ENCODE measurements around the gene HTR3E. TPM values are rescaled to one million over a fixed set of nuclear protein-coding genes. Genes with fewer than 3 reads are reported as not detected.
"Not testable (repeated sequence)": the region's sequence is repeated elsewhere in the genome, so short reads cannot be mapped to it uniquely, and the experiment has no call there.

The HTR3E gene
- total RNA-seq, 2 experiments from 2014 or later: not detected

DNA sequence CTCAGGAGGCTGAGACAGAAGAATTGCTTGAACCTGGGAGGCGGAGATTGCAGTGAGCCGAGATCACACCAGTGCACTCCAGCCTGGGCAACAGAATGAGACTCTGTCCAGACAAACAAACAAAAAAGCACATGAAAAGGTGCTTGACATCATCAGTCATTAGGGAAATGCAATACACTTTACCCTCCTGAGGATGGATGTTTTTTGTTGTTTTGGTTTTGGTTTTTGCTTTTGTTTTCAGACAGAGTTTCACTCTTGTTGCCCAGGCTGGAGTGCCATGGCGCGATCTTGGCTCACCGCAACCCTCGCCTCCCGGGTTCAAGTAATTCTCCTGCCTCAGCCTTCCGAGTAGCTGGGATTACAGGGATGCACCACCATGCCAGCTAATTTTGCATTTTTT, 24.2 kb downstream of the HTR3E start:
- ATAC-seq; H3K4me3 Mint-ChIP-seq; CTCF ChIA-PET; DNase-seq; POLR2A ChIA-PET; H3K4me1 Mint-ChIP-seq (ENCODE audit: low read depth); H3K9me3 Mint-ChIP-seq (ENCODE audit: insufficient read depth); H3K27ac Mint-ChIP-seq; H3K27me3 Mint-ChIP-seq (ENCODE audit: low read depth); H3K36me3 Mint-ChIP-seq (ENCODE audit: low read depth): not testable (repeated sequence)

- no peak overlapping the region for H3K4me3 Mint-ChIP-seq
- POLR2A ChIA-PET: no interaction called here
- DNase-seq: no peak
- H3K27me3 Mint-ChIP-seq (ENCODE audit: low read depth): no peaks in the 10 kb centered on the region
- no peaks in the 10 kb centered on the region for H3K36me3 Mint-ChIP-seq (ENCODE audit: low read depth)
- no peaks in the 10 kb centered on the region for H3K9me3 Mint-ChIP-seq (ENCODE audit: insufficient read depth)
- ATAC-seq: no peak
- no peak overlapping the region for H3K27ac Mint-ChIP-seq
- CTCF ChIA-PET: no interaction called here
- no peaks in the 10 kb centered on the region for H3K4me1 Mint-ChIP-seq (ENCODE audit: low read depth)
Measured at GRCh38 chr3:184126006-184126405, 29.1 kb downstream of the HTR3E start.

GRCh38 chr3:184129012-184129411, 32.1 kb downstream of the HTR3E start:
- DNase-seq: peak; percentile 41
- peak; percentile 62 for ATAC-seq
- CTCF ChIA-PET: interaction anchor here (0.6 to 0.7 kb wide), 2 partner anchors 8 to 302 kb away, joined by 3 read pairs; no protein-coding TSS in a partner anchor
- H3K27me3 Mint-ChIP-seq (ENCODE audit: low read depth): no peaks in the 10 kb centered on the region
- no peaks in the 10 kb centered on the region for H3K36me3 Mint-ChIP-seq (ENCODE audit: low read depth)
- H3K4me3 Mint-ChIP-seq: no peak overlapping the region
- H3K4me1 Mint-ChIP-seq (ENCODE audit: low read depth): peaks cover 3% of the 10 kb centered on the region
- POLR2A ChIA-PET: no interaction called here
- no peaks in the 10 kb centered on the region for H3K9me3 Mint-ChIP-seq (ENCODE audit: insufficient read depth)
- H3K27ac Mint-ChIP-seq: no peak overlapping the region

DNA sequence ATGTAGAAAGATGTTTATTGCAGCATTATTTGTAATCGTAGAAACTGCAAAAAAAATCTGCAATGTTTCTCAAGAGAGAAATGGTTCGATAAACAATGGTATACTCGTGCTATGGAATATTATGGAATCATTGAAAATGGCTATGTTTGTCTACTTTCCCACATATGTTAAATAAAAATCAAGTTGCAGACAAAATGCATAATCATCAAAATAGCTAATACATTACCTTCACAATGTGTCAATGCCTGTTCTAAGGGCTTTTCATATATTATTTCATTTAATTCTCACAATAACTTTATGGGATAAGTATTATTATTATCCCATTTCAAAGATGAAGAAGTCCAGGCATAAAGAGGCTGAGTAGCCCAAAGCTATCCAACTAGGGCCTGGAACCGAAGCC, 36.1 kb downstream of the HTR3E start:
- Mint-ChIP-seq H3K9me3 (ENCODE audit: insufficient read depth) (no peaks in the 10 kb centered on the region), H3K36me3 (ENCODE audit: low read depth) (peaks cover 14% of the 10 kb centered on the region), H3K27ac (no peak overlapping the region), H3K4me1 (ENCODE audit: low read depth) (peaks cover 28% of the 10 kb centered on the region), H3K4me3 (no peak overlapping the region), H3K27me3 (ENCODE audit: low read depth) (no peaks in the 10 kb centered on the region)
- ChIA-PET POLR2A (no interaction called here), CTCF (interaction anchor here (0.9 to 1.4 kb wide), 2 partner anchors 117 to 237 kb away, joined by 3 to 4 read pairs; partner anchors contain the start of gene EEF1AKMT4)
- DNase-seq (no peak), ATAC-seq (no peak)

- Mint-ChIP-seq H3K36me3 (ENCODE audit: low read depth) (peaks cover 19% of the 10 kb centered on the region), H3K4me1 (ENCODE audit: low read depth) (peaks cover 30% of the 10 kb centered on the region), H3K9me3 (ENCODE audit: insufficient read depth) (no peaks in the 10 kb centered on the region), H3K4me3 (peak overlapping the region; percentile 87), H3K27me3 (ENCODE audit: low read depth) (no peaks in the 10 kb centered on the region), H3K27ac (peak overlapping the region; percentile 88)
- ChIA-PET CTCF (interaction anchor here (1.1 to 2.6 kb wide), 6 partner anchors 40 to 249 kb away, joined by 3 to 11 read pairs (median 4); partner anchors contain the start of genes ABCC5, AP2M1 and EEF1AKMT4), POLR2A (interaction anchor here (0.7 to 1.1 kb wide), 3 partner anchors 22 to 27 kb away, joined by 3 read pairs; partner anchors contain the start of gene DVL3)
- DNase-seq (peak; percentile 51), ATAC-seq (peak; percentile 17)
Measured at GRCh38 chr3:184133840-184134745, 37.2 kb downstream of the HTR3E start.

DNA sequence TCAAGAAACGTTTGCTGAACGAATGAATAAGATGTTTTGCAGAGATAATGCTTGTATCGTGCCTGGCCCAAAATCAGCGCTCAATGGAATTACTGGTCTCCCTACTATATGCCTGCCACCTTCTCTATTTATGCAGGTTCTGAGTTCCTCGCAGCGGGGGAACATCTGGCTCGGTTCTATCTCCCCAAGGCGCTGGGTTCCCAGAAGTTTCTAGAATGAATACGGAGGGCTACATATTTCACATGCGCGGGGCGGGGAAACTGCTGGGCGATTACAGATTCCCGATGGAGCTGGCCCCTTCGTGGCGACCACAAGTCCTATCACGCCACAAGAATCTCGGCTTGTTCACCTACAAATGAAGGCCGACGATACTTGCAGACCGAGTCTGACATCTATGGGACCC, 37.9 kb downstream of the HTR3E start:
- Mint-ChIP-seq H3K27me3 (ENCODE audit: low read depth) (no peaks in the 10 kb centered on the region), H3K36me3 (ENCODE audit: low read depth) (peaks cover 19% of the 10 kb centered on the region), H3K27ac (peak overlapping the region; percentile 88), H3K4me1 (ENCODE audit: low read depth) (peaks cover 30% of the 10 kb centered on the region), H3K9me3 (ENCODE audit: insufficient read depth) (no peaks in the 10 kb centered on the region), H3K4me3 (peak overlapping the region; percentile 87)
- ChIA-PET POLR2A (interaction anchor here (0.6 to 1.4 kb wide), 4 partner anchors 10 to 51 kb away, joined by 3 to 10 read pairs (median 4); partner anchors contain the start of gene ABCF3), CTCF (interaction anchor here (1.1 to 2.6 kb wide), 6 partner anchors 40 to 249 kb away, joined by 3 to 11 read pairs (median 4); partner anchors contain the start of genes ABCC5, AP2M1 and EEF1AKMT4)
- DNase-seq (no peak), ATAC-seq (peak; percentile 22)

DNA sequence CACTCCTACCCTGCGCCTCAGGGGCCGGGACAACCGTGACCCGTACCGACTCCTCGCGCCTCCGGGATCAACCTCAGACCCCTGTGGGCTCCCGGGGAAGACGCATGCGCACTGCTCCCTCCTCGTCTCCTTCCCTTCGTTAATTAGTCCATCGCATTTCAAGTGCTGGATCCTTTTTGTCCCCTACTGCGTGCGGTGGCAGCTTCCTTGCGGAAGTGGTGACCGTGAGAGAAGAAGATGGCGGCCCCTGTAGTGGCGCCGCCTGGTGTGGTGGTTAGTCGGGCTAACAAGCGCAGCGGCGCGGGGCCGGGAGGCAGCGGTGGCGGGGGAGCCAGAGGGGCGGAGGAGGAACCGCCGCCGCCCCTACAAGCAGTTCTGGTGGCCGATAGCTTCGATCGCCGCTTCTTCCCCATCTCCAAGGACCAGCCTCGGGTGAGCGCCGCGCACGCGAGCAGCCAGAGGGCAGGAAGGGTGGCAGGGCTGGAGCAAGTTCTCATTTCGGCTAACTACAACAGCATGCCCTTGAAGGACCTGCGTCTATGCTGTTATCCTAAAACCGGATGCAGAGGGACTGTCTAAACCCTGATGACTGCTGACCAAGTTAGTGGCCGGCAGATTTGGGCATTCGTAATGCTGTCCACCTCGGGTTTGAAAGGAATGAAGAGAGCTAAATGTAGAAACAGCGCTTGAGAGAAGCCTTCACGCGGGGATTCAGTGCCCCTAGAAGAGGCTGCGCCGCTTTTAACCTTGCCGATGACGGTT, 38.5 kb downstream of the HTR3E start, which contains the start of gene EIF2B5:
EIF2B5 (plus strand) TSS at position 210 of the 762 bp plus-strand sequence; CDS start at position 238, 28 bp downstream.
- CTCF ChIA-PET: interaction anchor here (1.1 to 2.6 kb wide), 6 partner anchors 39 to 250 kb away, joined by 3 to 11 read pairs (median 4); partner anchors contain the start of genes ABCC5, AP2M1 and EEF1AKMT4
- peak; percentile 92 for ATAC-seq
- no peaks in the 10 kb centered on the region for H3K9me3 Mint-ChIP-seq (ENCODE audit: insufficient read depth)
- H3K36me3 Mint-ChIP-seq (ENCODE audit: low read depth): peaks cover 24% of the 10 kb centered on the region
- POLR2A ChIA-PET: interaction anchor here (0.6 to 1.4 kb wide), 4 partner anchors 9 to 51 kb away, joined by 3 to 10 read pairs (median 4); partner anchors contain the start of gene ABCF3
- H3K27me3 Mint-ChIP-seq (ENCODE audit: low read depth): no peaks in the 10 kb centered on the region
- DNase-seq: peak; percentile 90
- H3K4me1 Mint-ChIP-seq (ENCODE audit: low read depth): peaks cover 30% of the 10 kb centered on the region
- peak within 1 kb of the TSS; percentile 88 for H3K27ac Mint-ChIP-seq
- H3K4me3 Mint-ChIP-seq: peak within 1 kb of the TSS; percentile 87

DNA sequence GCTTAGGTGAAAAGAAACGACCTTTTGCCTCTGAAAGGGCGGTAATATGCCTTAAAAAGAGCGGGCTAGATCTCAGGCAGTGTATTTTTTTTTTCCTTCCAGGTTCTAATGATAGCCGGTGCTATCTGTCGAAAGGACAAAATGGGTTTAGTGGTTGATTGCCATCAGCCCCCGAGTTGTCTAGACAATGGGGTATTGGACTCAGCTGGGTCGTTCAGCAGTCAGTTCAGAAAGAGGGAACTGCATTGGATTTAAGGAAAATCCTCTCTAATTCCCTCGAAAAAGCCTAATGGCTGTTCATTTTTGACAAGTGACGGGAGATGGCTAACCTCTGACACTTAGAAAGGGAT, 39.0 kb downstream of the HTR3E start:
- Mint-ChIP-seq H3K4me1 (ENCODE audit: low read depth) (peaks cover 30% of the 10 kb centered on the region), H3K27me3 (ENCODE audit: low read depth) (no peaks in the 10 kb centered on the region), H3K9me3 (ENCODE audit: insufficient read depth) (no peaks in the 10 kb centered on the region), H3K4me3 (peak overlapping the region; percentile 87), H3K27ac (peak overlapping the region; percentile 88), H3K36me3 (ENCODE audit: low read depth) (peaks cover 30% of the 10 kb centered on the region)
- CTCF ChIA-PET: interaction anchor here (1.2 to 2.6 kb wide), 5 partner anchors 39 to 240 kb away, joined by 4 to 11 read pairs (median 8); partner anchors contain the start of genes AP2M1 and EEF1AKMT4
- no peak for DNase-seq
- POLR2A ChIA-PET: interaction anchor here (1.4 kb wide), 1 partner anchor 8 kb away, joined by 10 read pairs; no protein-coding TSS in a partner anchor
- no peak for ATAC-seq

DNA sequence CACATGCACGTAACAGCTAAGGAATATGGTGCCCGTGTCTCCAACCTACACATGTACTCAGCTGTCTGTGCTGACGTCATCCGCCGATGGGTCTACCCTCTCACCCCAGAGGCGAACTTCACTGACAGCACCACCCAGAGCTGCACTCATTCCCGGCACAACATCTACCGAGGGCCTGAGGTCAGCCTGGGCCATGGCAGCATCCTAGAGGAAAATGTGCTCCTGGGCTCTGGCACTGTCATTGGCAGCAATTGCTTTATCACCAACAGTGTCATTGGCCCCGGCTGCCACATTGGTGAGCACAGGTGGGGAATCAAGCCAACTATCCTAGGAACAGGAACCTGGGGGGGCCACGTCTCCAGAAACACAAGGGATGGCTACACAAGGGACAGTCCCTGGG, 43.6 kb downstream of the HTR3E start:
- H3K4me3 Mint-ChIP-seq: no peak overlapping the region
- DNase-seq: no peak
- H3K9me3 Mint-ChIP-seq (ENCODE audit: insufficient read depth): no peaks in the 10 kb centered on the region
- peaks cover 68% of the 10 kb centered on the region for H3K36me3 Mint-ChIP-seq (ENCODE audit: low read depth)
- H3K27ac Mint-ChIP-seq: no peak overlapping the region
- ATAC-seq: no peak
- no peaks in the 10 kb centered on the region for H3K27me3 Mint-ChIP-seq (ENCODE audit: low read depth)
- ChIA-PET CTCF (interaction anchor here (0.8 kb wide), 1 partner anchor 37 kb away, joined by 3 read pairs; no protein-coding TSS in a partner anchor), POLR2A (no interaction called here)
- H3K4me1 Mint-ChIP-seq (ENCODE audit: low read depth): peaks cover 22% of the 10 kb centered on the region

DNA sequence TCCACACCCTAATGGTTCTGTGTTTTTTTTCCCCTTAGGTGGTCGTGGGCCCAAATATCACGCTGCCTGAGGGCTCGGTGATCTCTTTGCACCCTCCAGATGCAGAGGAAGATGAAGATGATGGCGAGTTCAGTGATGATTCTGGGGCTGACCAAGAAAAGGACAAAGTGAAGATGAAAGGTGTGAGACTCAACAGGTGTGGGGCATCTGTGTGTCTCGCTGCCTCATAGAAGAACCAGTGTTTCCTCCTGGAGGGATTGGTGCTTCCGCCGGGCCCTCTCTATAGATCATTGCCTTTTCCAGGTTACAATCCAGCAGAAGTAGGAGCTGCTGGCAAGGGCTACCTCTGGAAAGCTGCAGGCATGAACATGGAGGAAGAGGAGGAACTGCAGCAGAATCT, 45.3 kb downstream of the HTR3E start:
- H3K4me1 Mint-ChIP-seq (ENCODE audit: low read depth): peaks cover 9% of the 10 kb centered on the region
- peaks cover 65% of the 10 kb centered on the region for H3K36me3 Mint-ChIP-seq (ENCODE audit: low read depth)
- no peaks in the 10 kb centered on the region for H3K9me3 Mint-ChIP-seq (ENCODE audit: insufficient read depth)
- H3K27me3 Mint-ChIP-seq (ENCODE audit: low read depth): no peaks in the 10 kb centered on the region
- ChIA-PET CTCF (no interaction called here), POLR2A (no interaction called here)
- H3K4me3 Mint-ChIP-seq: no peak overlapping the region
- no peak overlapping the region for H3K27ac Mint-ChIP-seq
- ATAC-seq: no peak
- no peak for DNase-seq

DNA sequence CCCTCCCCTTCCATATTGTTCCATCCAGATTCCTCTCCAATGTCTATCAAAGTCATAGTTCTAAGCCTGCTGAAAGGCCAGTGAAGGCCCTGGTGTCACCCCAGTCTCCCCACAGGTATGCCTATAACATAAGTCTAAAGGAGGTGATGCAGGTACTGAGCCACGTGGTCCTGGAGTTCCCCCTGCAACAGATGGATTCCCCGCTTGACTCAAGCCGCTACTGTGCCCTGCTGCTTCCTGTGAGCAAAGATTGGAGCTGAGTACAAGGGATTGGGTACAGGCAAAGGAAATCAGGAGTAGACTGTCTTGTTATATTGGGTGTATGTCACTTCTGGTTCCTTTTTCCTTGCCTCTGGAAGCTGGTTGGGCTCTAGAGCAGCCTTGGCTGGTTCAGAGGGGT, 46.5 kb downstream of the HTR3E start:
- DNase-seq: no peak
- Mint-ChIP-seq H3K9me3 (ENCODE audit: insufficient read depth) (no peaks in the 10 kb centered on the region), H3K27me3 (ENCODE audit: low read depth) (no peaks in the 10 kb centered on the region), H3K27ac (no peak overlapping the region), H3K4me1 (ENCODE audit: low read depth) (no peaks in the 10 kb centered on the region), H3K36me3 (ENCODE audit: low read depth) (peaks cover 58% of the 10 kb centered on the region), H3K4me3 (no peak overlapping the region)
- CTCF ChIA-PET: interaction anchor here (1.5 kb wide), 1 partner anchor 107 kb away, joined by 9 read pairs; the partner anchor contains the start of gene EEF1AKMT4
- POLR2A ChIA-PET: interaction anchor here (2.4 kb wide), 1 partner anchor 8 kb away, joined by 10 read pairs; the partner anchor contains the start of gene EIF2B5
- ATAC-seq: no peak
